ENCODE data around the gene SRRM1.
"Not testable (repeated sequence)": the region's sequence is repeated elsewhere in the genome, so short reads cannot be mapped to it uniquely, and the experiment has no call there.

The SRRM1 gene

GRCh38 chr1:24648919-24649318, 5.8 kb downstream of the SRRM1 start:
- DNase-seq, result no peak

- DNase-seq, result no peak
Measured at GRCh38 chr1:24652382-24652781, 9.3 kb downstream of the SRRM1 start.

GRCh38 chr1:24654010-24654409, 10.9 kb downstream of the SRRM1 start:
- DNase-seq, result no peak

GRCh38 chr1:24656046-24656445, 12.9 kb downstream of the SRRM1 start:
- DNase-seq, result no peak

GRCh38 chr1:24657781-24658180, 14.7 kb downstream of the SRRM1 start:
- DNase-seq, result no peak

GRCh38 chr1:24659166-24659904, 16.2 kb downstream of the SRRM1 start:
- DNase-seq, result no peak

- no peak for DNase-seq
Measured at GRCh38 chr1:24659993-24660665, 17.0 kb downstream of the SRRM1 start.

- DNase-seq, result no peak
Measured at GRCh38 chr1:24664507-24665033, 21.5 kb downstream of the SRRM1 start.

GRCh38 chr1:24666794-24667193, 23.7 kb downstream of the SRRM1 start:
- DNase-seq, result no peak

GRCh38 chr1:24671372-24671771, 28.3 kb downstream of the SRRM1 start:
- not testable (repeated sequence) for DNase-seq

- DNase-seq, result not testable (repeated sequence)
Measured at GRCh38 chr1:24672686-24673085, 29.6 kb downstream of the SRRM1 start.

GRCh38 chr1:24673341-24673740, 30.2 kb downstream of the SRRM1 start:
- DNase-seq, result no peak

- not testable (repeated sequence) for DNase-seq
Measured at GRCh38 chr1:24678421-24678820, 35.3 kb downstream of the SRRM1 start.

- no peak for DNase-seq
Measured at GRCh38 chr1:24679725-24680124, 36.6 kb downstream of the SRRM1 start.

- no peak for DNase-seq
Measured at GRCh38 chr1:24683713-24684162, 40.6 kb downstream of the SRRM1 start.

GRCh38 chr1:24688033-24688432, 44.9 kb downstream of the SRRM1 start:
- DNase-seq, result no peak

- DNase-seq, result peak; percentile 49
Measured at GRCh38 chr1:24688621-24689195, 45.6 kb downstream of the SRRM1 start.

GRCh38 chr1:24691051-24691450, 47.9 kb downstream of the SRRM1 start:
- no peak for DNase-seq

GRCh38 chr1:24692351-24692980, 49.4 kb downstream of the SRRM1 start:
- no peak for DNase-seq

GRCh38 chr1:24693827-24694379, 50.8 kb downstream of the SRRM1 start:
- DNase-seq, result no peak

- peak; percentile 72 for DNase-seq
Measured at GRCh38 chr1:24694380-24694843, 51.3 kb downstream of the SRRM1 start.

GRCh38 chr1:24695202-24695974, 52.3 kb downstream of the SRRM1 start:
- DNase-seq, result no peak
